GM18505 (cell line): ENCODE results near the gene PJA1.

Source experiments
- ATAC-seq: cut with Tn5 transposase; IDR thresholded peaks from one replicate; pipeline ENCODE4 v1.9.1; 2021; ENCODE audit not compliant: unreplicated experiment
- POLR2A ChIP-seq: IDR thresholded peaks from 4 replicates; pipeline ENCODE4 v1.6.1; 2011; ENCODE audit warnings: borderline replicate concordance; ENCODE audit not compliant: insufficient read depth, insufficient read length; ENCODE audit errors: extremely low read depth

PJA1 gene

DNA sequence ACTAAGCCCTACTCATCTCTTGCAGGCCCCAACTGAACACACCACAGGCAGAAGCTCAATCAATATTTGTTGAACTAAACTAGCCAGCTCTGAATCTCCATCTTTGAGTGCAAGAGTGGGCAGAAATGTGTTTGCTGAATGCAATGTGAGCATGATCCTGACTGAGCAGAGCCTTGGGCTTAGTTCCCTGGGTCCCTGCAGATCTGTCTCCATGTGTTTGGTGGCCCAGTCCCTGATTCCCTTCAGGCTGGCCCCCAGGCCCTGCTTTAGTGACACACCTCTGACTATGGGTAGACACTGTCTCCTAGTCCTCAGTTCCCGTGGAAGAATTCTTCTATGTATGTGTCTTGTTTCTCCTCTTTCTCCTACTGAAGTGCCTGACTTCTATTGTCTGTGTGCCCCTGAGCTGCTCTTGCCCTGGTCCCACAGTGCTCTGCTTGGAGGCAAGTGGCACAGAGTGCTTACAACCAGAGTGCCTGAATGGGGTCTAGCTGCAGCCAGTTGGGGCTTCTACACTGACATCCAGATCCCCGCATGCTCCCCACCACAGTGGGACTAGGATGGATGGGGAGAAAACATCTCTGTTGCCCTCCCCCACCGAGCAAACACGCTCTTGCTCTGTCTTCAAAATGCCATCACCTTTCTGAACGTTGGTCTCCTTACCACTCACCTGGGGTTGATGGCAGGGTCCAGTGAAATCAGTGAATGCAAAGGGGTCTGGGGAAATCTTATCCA is 9.3 kb downstream of the PJA1 start:
- no peak for TF ChIP-seq POLR2A
- no peak for ATAC-seq

GRCh38 chrX:69154051-69154450 is 11.2 kb downstream of the PJA1 start:
- no peak for ATAC-seq
- no peak for TF ChIP-seq POLR2A

GRCh38 chrX:69153060-69153730 is 12.1 kb downstream of the PJA1 start:
- ATAC-seq: no peak
- no peak for TF ChIP-seq POLR2A

- no peak for TF ChIP-seq POLR2A
- no peak for ATAC-seq
These were observed 12.8 kb downstream of the PJA1 start for GRCh38 chrX:69152417-69152841.

DNA sequence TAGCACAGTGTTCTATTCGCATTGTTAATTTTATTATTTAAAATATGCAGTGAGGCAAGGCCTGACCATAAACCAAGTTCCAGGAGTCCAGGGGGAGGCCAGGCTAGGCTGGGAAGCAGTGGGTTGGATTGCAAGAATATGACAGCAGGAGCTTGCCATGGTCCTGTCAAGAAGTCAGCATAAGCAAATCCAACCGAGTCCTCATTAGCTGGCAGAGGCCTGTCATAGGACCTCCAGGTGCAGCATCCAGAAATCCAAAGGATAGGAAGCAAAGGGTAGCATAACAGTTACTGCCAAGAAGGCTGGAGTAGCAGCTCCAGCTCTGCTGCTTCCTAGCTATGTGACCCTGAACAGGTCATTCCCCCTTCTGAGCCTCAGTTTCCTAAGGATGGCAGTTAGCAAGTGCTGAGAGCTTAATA is 13.4 kb downstream of the PJA1 start:
- no peak for ATAC-seq
- no peak for TF ChIP-seq POLR2A

GRCh38 chrX:69150281-69150960 is 14.8 kb downstream of the PJA1 start:
- no peak for ATAC-seq

DNA sequence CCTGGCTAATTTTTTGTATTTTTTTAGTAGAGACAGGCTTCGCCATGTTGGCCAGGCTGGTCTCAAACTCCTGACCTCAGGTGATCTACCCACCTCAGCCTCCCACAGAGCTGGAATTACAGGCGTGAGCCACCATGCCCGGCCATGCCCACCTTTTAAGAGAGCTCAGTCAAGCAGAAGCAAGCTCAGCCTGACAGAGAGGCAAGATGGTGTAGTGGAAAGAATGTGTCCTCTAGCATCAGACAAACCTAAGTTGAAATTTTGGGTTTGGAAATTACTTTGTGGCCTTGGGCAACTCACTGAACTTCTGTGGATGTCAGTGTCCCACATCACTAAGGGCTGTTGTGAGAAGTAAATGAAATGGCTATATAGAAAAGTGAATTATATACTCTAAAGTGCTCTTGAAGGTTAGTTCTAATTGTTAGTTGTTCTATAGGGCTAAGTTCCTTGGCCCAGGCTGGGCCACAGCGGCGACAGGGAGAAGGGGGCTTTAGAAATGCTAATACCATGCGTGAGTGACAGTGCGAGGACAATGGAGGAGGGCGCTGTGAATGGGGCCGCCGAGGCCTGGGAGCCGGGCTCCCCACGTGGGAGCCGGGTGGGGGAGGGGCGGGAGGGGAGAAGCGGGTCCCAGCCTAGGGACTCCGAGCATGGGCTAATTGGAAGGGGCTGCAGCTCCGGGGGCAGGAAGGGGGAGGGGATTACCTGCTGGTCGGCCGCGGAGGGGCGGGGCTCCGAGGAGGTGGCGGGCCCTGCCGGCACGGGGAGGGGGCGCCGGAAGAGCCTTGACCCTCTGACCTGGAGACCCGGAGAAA is 15.6 kb downstream of the PJA1 start:
- ATAC-seq: no peak

More at GRCh38 chrX:69150281-69150960, 14.8 kb downstream of the PJA1 start:
- no peak for TF ChIP-seq POLR2A

GRCh38 chrX:69148946-69149345 is 16.3 kb downstream of the PJA1 start:
- ATAC-seq: no peak
- no peak for TF ChIP-seq POLR2A

More for the DNA sequence above, 15.6 kb downstream of the PJA1 start:
- TF ChIP-seq POLR2A: no peak

DNA sequence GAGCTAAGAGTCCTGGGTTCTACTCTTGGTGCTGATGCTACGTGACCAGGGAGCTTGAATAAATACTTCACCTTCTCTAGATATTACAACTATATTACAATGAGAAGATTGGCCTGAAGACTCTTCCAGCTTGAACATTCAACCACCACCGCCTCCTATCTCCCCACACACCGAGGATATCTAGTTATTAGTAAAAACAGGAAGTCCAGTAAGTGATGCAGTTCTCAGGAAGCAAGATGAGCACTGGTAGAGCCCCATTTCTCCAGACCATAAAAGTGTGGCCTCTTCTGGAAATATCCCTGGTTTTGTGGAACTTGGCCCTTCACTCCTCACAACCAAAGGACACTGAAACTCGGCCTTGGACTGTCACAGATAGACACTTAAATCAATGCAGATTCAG is 18.5 kb downstream of the PJA1 start:
- no peak for ATAC-seq
- TF ChIP-seq POLR2A: no peak

DNA sequence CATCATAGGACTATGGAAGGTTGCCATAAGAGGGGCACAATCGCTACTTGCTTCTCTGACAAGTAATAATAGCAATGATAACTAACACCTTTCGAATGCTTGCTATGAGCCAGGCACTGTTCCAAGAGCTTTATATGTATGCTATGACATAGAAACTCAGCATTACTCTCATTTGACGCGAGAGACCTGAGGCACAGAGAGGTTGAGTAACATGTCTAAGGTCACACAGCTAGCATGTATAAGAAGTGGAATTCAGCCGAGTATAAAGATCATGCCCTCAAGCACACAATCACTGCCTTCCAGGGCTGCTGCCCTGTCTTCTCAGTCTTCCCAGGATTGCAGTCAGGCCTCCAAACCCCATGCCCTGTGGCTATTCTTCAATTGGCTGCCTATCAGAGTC is 19.5 kb downstream of the PJA1 start:
- TF ChIP-seq POLR2A: no peak
- ATAC-seq: no peak

DNA sequence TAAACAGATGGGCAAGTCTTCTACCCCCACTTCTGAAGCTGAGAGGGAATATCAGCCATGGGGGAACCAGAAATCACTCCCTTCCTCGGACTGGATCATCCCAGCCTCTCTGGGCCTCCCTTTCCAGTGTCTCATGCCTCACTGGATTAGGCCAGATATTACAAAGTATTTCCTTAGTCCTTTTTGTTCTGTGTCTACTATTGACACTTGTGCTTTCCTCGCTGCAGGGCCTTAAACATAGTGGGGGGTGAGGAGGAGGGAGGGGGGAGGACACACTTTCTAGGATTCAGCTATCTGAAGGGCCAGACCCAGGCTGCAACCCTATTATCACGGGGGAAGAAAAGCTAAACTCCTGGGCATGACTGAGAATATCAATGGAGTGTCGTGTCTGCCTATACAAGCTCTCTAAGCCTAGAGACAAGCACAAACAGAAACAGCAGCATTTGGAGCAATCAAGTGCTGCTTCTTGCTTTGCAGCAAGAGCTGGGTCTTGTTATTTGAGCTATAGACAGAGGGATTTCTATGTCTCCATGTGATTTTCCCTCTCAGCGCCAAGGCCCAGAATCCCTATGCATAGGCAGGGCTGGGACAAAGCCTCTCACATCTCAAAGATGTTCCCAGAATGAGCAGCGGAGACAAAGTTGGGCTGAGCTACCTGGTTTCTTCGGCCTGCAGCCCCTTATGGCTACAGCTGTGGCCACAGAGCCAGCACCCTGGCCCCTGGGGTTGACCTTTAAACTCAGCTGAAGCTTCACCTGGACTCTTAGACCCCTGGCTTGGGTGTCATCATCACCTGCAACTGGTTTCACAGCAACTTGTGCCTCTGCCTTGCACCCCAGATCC is 20.2 kb downstream of the PJA1 start:
- no peak for TF ChIP-seq POLR2A

GRCh38 chrX:69143530-69143929 is 21.7 kb downstream of the PJA1 start:
- ATAC-seq: no peak
- TF ChIP-seq POLR2A: no peak

More for the DNA sequence above, 20.2 kb downstream of the PJA1 start:
- ATAC-seq: no peak

DNA sequence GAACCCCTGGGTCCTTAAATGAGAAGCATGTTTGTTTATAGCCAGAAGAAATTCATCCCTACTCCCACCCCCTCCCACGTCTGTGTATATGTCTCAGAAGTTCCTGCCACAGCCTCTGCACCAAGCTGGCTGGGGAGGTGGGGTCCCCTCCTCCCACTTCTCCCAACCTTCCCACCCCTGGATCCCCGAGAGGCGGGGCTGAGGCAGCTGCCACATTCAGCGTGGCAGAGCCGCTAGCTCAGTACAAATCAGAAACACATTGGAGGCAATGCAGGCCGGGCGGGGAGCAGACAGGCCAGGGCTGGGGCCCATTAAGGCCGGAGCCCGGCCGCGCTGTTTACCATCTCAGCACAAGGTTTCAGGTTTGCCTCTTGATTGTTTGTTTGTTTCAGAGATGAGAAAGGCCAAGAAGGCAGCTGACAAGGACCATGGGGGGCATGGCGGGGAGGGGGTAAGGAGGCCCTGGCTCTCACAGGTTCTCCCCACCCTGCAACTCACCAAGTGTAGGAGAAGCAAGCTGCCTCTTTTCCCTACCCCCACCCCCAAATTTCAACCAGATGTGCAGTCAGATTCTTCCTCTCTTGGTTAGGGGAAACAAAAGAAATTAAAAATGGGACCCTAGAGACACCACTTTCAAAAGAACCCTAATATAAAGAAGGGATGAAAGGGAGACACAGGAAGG is 22.3 kb downstream of the PJA1 start:
- ATAC-seq: no peak
- TF ChIP-seq POLR2A: no peak
